ENCODE data around the gene LST1.

Gene LST1

GRCh38 chr6:31569861-31570536, 16.1 kb upstream of the LST1 start:
- no peak overlapping the region for H3K27ac ChIP-seq
- no peak for DNase-seq (ENCODE audit: low spot score)
- CTCF ChIA-PET, result interaction anchor here (0.6 kb wide), 1 partner anchor 171 kb away, joined by 5 read pairs; no protein-coding TSS in a partner anchor
- no peak for TF ChIP-seq CTCF (conservative IDR thresholded peaks at IDR 0.05; ENCODE audit: low read depth)
- POLR2A ChIA-PET (ENCODE audit: low non-redundant PET), result no interaction called here

- no peak for TF ChIP-seq CTCF (conservative IDR thresholded peaks at IDR 0.05; ENCODE audit: low read depth)
- DNase-seq (ENCODE audit: low spot score), result no peak
- no peak within 1 kb of the TSS for H3K27ac ChIP-seq
- CTCF ChIA-PET, result interaction anchor here (0.6 kb wide), 1 partner anchor 145 kb away, joined by 3 read pairs; no protein-coding TSS in a partner anchor
- POLR2A ChIA-PET (ENCODE audit: low non-redundant PET), result interaction anchor here (0.6 kb wide), 1 partner anchor 66 kb away, joined by 3 read pairs; no protein-coding TSS in a partner anchor
Observed at GRCh38 chr6:31572041-31572911, 13.8 kb upstream of the LST1 start, which contains the start of gene LTA. Gene LTA (plus strand): TSS chr6:31572289. CDS start chr6:31572743, 454 bp downstream.

GRCh38 chr6:31573239-31574105, 12.6 kb upstream of the LST1 start:
- no peak overlapping the region for H3K27ac ChIP-seq
- no peak for DNase-seq (ENCODE audit: low spot score)
- CTCF ChIA-PET, result interaction anchor here (0.6 to 1.3 kb wide), 3 partner anchors 18 to 144 kb away, joined by 3 to 6 read pairs (median 3); no protein-coding TSS in a partner anchor
- TF ChIP-seq CTCF (conservative IDR thresholded peaks at IDR 0.05; ENCODE audit: low read depth), result no peak
- POLR2A ChIA-PET (ENCODE audit: low non-redundant PET), result no interaction called here

GRCh38 chr6:31574106-31575061, 11.7 kb upstream of the LST1 start:
- POLR2A ChIA-PET (ENCODE audit: low non-redundant PET), result no interaction called here
- no peak for TF ChIP-seq CTCF (conservative IDR thresholded peaks at IDR 0.05; ENCODE audit: low read depth)
- DNase-seq (ENCODE audit: low spot score), result no peak
- H3K27ac ChIP-seq, result no peak overlapping the region
- CTCF ChIA-PET, result interaction anchor here (0.7 to 1.3 kb wide), 2 partner anchors 17 to 24 kb away, joined by 3 to 6 read pairs; no protein-coding TSS in a partner anchor

- ChIA-PET POLR2A (ENCODE audit: low non-redundant PET) (no interaction called here), CTCF (no interaction called here)
- no peak within 1 kb of the TSS for H3K27ac ChIP-seq
- DNase-seq (ENCODE audit: low spot score), result no peak
- no peak for TF ChIP-seq CTCF (conservative IDR thresholded peaks at IDR 0.05; ENCODE audit: low read depth)
Observed at GRCh38 chr6:31575335-31575901, 10.7 kb upstream of the LST1 start, which contains the start of gene TNF. Gene TNF (plus strand): TSS chr6:31575565. CDS start chr6:31575742, 177 bp downstream.
